HG03064 (cell line): Measurements from ENCODE around the gene JAK3.

Experiments used
- ATAC-seq: cut with Tn5 transposase; IDR thresholded peaks from one replicate; pipeline ENCODE4 v1.9.1; 2021; ENCODE audit warnings: low read depth; ENCODE audit not compliant: unreplicated experiment

Gene JAK3

DNA sequence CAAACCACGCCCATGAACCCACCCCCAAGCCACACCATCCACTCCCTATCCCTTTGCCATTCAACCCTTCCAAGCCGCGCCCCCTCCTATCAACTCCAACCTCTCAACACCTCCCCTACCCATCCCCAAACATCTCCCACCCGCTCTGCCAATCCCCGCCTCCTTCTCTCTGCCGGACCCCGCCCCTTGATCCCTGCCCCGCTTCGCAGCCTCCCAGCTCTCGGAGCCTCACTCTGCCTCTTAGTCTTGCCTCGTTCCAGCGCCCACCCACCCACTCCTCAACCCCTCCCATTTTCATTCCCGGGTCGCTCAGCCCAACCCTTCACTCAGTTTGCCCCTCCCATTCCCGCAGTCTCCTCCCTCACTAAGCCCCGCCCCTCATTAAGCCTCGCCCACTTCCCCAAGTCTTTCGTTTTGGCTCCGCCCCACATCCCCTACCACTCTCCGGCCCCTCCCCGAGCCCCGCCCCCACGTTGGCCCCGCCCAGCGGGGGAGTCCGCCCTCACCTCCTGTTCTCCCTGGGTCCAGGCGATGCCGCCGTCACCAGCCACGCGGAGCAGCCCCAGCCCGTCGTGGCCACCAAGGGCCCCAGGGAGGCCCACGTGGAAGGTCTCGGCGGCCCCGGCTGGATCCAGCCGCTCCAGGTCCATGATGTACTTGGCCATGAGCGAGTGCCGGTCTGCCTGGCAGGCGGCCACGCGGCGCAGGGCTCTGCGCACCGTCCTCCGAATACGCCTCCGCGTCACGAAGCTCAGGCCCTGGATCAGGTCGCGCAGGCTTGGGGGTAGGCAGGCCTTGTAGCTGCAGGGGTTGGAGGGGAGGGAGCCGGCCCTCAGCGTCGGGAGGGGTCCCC is 5.7 kb downstream of the JAK3 start:
- ATAC-seq, result no peak

DNA sequence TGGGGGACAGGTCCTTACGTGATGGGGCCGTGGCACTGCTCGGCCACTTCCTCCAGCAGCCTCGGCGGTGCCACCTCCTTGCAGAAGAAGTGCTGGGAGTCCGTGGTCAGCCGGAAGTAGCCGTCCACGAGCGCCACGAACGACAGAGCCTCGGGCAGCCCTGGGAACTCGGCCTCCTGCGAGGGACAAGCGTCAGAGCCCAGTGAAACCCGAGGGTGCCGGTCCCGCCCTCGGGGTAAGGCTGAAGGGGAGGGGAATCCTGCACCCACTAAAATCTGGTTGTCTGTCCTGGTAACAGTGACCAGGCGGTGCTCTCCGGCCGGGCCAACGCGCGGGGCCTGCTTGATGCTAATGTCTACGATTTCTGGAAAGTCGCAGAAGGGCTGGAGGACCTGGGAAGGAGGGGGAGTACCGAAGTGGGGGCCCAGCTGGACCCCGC is 6.4 kb downstream of the JAK3 start:
- ATAC-seq, result no peak

DNA sequence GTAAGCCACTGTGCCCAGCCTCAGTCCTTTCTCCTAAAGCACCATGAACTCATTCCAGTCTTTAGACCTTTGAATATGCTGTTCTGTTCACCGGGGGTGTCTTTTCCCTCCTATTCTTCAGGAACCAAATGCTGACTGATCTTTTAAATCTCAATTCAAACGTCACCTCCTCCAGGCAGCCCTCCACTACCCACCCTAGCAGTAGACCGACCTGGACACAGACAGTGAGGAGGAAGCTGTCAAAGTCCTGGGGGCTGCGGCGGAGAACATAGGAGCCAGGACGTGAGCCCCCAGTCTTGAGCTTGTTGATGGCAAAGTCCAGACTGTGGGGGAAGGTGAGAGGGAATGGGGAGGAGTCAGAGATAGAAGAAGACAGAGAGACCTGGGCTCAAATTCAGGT is 7.8 kb downstream of the JAK3 start:
- ATAC-seq, result no peak

DNA sequence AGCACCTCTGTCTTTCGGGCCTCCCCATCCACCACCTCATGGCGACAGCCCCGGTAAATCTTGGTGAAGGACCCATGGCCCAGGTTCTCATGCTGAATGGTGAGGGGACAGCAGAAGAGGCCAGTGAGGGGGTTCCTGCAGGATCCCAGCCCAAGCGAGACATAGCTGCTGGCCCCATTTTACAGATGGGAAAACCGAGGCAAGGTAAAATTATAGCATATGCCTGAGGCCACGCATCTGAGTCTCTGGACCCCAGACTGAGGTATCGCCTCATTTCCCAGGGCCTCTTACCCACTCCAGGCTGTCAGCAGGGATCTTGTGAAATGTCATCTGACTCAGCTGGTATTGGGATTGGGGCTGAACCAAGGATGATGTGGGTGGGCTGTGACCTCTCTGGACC is 9.8 kb downstream of the JAK3 start:
- no peak for ATAC-seq

DNA sequence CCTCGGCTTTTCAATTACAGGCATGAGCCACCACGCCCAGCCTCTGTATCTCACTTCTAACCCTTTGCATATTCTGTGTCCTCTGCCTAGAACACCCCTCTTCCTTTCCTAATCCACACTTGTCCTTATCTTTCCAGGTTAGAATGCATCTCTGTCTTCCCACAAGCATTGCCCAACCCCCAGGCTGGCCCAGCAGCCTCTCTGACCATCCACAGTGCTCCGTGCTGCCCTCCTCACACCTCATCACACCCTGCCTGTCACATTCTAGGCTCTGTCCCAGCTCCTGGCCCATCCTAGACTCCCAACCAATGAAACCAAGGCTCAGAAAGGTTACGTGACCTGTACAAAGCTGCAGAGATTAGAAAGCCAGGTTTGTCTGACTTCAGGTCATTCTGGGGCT is 11.3 kb downstream of the JAK3 start:
- ATAC-seq, result no peak

DNA sequence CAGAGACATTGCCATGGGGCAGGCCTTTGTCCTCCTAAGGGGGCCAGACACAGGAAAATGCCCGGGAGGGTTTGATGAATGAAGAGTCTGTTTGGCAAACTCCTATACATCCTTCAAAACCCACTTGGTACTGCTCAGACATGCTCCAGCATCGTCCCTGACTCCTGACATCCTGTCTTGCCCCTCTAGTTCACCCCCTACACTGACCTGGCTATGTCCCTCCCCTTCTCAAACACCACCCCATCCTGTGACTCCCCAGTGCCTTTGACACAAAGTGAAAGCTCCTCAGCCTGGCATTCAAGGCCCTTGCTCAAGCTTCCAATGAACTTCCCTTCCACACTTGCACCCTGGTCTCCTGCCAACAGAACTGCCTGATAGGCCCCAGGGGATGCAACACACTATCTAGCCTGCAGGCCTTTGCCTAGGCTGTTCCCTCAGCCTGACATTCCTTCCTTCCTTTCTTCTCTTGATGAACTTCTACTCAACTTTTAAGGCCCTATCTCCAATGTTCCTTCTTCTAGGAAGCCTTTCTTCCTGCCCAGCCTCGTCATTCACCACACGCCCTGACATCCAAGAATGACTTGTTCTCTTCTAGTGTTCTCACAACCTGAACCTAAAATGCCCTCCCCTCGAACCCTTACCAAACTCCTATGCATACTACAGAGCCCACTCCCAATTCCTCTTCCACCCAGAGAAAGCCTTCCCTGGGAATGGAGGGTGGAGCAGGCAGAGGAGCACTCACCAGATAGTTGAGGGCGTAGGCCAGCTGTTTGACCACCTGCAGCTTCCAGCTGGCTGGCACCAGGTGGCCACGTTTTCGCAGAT is 12.4 kb downstream of the JAK3 start:
- ATAC-seq, result no peak

DNA sequence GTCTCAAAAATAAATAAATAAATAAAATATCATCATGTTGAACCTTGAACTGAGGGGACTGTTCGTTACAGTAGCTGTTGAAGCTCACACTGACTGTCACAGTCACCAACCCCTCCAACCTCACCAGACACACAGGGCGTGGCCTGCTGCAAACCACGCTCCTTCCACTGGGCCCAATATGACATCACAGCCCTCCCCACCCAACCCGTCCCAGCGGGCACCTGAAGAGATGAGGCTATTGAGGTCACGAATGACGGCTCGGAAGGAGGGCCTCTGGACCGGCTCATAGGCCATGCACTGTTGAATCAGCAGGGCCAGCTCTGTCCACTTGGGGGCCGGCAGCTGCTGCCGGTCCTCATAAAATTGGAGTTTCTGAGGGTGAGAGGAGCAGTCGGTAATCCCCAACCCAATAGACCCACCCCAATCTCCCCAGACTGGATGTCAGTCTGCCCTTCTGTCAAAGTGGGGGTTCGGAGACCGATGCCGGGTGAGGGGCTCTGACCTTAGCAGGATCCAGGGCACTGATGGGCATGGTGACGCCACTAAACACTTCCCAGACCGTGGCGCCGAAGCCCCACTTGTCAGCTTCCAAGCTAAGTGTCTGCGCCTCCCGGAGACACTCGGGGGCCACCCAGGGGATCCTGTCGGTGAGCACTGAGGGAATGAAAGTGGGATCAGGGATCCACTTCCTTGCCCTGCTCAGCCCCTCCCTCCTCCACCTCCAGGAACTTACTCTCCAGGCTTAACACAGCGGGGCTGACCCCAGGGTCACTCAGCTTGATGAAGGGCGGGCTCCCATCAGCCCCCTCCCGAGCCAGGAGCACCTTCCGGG is 13.2 kb downstream of the JAK3 start:
- no peak for ATAC-seq

DNA sequence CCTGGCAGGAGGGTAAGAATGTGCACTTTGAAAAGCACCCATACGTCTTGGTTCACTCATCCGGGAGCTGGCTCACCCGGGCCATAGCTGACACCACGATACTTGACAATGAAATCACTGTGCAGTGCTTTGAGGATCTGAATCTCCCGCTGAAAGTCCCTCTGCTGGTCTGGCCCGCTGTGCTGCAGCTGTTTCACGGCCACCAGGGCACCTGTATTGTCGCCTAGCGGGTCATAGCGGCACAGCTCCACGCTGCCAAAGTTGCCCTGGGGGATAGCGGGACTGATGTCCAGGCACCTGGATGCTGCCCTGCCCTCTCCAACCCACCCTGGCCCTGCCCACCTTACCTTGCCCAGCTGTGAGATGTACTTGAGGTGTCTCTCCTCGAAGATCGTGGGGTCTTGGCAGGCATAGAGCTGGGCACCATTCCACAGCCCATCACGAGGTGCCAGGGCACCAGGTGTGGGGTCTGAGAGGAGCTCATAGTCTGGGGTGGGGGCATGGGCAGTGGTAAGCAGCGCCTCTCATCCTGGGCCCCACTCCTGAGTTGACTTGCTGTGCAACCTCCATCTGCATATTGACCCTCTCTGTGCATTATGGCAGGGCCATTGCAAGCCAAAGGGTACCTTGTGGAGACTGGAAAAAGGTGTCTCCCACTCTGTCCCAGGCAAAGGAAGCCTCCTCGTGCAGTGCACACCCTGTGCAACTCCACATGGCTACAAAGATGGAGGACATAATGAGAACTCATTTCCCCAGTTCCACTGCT is 15.2 kb downstream of the JAK3 start:
- ATAC-seq, result no peak

DNA sequence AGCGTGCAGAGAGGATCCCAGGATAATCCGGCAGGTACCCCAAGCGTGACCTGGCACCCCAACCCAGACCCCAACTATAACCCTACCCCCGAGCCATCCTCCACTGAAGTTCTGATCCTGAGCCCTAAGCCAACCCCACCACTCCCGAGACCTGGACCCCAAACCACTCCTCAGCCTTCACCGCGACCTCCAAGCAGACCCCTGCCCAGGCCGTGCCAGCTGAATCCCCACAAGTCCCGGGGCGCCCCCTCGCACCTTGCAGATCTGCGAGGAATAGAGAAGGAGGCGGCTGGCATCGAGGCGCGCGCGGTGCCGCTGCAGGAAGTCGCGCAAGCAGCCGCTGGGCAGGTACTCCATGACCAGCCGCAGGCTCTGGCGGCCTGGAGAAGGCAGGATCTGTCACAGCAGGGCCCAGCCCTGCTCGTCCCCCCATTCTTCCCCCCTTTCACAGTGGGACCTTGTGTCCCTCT is 16.3 kb downstream of the JAK3 start:
- ATAC-seq, result no peak

DNA sequence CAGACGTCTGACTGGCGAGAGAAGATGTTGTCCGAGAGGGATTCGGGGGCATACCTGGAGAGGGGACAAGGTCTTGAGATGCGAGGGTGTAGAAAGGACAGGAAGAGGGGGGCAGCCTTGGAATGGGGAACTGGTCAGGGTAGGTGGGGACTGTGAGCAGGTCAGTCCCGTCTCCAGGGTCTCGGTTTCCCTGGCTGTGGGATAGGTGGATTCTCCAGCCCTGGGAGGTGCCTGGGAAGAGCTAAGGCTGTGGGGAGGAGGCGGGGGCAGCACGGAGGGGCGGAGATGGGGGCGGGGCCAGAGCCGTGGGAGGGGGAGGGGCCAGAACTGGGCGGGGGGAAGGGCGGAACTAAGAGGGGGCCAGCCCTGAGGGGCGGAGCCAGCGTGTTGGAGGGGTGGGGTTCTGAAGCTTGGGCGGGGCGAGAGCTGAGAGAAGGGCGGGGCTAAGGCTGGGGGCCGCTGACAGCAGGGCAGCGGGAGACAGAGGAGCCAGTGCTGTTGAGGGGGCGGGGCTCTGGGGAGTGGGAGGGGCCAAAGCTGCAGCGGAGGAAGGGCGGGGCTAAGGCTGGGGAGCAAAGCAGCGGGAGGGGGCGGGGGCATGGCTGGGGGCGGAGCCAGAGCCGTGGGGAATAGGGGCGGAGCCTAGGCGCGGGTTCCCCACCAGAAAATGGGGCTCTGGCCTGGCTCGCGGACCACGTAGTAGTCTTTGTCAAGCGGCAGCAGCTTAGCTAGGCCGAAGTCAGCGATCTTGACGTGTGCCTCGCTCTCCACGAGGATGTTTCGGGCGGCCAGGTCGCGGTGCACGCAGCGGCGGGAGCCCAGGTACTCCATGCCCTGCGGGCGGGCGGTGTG is 17.0 kb downstream of the JAK3 start:
- no peak for ATAC-seq

DNA sequence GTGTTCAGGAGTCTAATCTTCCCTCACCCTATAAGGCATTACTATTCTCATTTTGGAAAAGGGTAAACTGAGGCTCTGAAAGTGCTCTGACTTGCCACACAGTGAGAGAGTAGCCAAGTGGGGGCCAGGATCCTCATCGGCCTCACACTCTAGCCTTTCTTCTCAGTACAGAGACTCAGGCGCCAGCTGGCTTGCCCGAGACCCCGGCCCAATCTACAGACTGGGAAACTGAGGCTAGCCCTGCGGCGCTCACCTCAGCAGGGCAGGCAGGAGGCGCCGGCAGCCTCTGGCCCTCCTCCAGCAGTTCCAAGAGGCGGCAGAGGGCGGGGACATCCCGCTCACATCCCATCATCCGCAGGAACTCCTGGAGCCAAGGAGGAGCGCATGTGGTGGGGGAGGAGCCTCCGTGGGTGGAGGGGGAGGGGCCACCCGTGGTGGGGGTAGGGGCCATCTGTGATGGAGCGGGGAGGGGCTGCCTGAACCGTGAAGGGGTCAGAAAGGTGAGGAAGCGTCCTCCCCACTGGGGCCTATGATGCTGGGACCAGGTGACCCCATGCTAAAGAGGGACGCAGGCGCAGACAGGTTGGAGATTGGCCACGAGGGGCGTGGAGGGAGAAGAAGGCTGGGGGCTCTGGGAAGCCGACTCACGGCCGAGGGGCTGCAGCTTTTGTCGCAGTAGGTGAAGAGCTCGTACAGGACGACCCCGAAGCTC is 17.8 kb downstream of the JAK3 start:
- ATAC-seq, result no peak

DNA sequence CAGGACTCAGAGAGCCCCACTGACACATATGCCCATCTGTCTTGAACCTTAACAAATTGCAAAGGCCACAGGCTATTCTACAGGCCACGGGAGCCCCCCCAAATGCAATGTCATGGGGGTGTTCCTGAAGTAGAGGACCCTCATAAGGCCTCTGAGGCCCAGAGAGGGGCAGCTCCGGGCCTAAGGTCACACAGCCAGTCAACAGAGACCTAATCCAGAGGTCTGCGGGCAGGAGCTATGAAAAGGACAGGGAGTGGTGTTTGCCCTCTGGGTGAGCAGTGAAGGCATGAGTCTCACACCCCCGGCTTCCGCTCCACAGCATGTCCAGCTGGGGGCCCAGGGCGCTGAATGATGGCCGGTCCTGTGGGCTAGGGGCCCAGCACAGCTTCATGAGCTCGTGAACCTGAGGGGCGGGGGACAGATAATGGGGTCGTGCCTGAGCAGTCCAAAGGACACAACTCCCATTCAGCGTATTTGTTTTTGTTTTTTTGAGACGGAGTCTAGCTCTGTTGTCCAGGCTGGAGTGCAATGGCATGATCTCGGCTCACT is 21.2 kb downstream of the JAK3 start:
- no peak for ATAC-seq

DNA sequence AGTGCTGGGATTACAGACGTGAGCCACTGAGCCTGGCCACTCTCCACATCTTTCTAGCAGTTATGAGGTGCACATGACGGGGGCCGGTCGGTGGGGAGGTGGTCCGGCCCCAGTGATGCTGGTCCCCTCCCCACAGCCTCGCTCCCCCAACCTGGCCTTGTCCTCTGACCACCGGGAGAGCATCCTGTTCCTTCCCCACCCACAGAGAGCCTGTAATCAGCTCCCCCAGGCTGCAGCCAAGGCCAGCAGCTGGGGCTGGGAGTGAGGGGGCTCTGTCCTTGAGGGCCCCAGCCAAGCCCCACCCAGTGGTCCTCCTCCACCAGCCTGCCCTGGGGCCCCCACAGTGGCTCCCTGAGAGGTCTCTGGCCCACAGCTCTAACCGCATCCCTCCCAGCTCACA is 23.4 kb downstream of the JAK3 start:
- no peak for ATAC-seq

DNA sequence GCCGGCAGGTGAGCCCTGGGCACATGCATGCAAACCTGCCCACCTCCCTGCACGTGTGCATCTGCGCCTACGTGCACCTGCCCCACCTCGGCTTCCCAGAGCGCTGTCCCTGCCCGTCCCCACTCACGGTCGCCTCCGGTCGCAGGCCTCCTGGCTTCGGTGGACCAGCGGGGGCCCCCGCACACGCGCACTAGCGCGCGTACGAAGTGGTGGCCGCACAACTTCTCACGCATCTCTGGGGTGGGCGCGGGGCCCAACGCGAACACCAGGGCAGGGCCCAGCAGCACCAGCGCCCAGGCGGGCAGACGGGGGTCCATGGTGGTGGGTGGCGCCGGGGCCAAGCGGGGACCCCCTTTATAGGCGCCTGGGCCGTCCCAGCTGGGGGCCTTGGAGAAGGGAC is 26.6 kb downstream of the JAK3 start, which contains the start of gene INSL3:
Gene INSL3 (minus strand): TSS at position 330 of the 400 bp plus-strand sequence. CDS start 13 bp downstream, at position 317.
- ATAC-seq, result no peak

DNA sequence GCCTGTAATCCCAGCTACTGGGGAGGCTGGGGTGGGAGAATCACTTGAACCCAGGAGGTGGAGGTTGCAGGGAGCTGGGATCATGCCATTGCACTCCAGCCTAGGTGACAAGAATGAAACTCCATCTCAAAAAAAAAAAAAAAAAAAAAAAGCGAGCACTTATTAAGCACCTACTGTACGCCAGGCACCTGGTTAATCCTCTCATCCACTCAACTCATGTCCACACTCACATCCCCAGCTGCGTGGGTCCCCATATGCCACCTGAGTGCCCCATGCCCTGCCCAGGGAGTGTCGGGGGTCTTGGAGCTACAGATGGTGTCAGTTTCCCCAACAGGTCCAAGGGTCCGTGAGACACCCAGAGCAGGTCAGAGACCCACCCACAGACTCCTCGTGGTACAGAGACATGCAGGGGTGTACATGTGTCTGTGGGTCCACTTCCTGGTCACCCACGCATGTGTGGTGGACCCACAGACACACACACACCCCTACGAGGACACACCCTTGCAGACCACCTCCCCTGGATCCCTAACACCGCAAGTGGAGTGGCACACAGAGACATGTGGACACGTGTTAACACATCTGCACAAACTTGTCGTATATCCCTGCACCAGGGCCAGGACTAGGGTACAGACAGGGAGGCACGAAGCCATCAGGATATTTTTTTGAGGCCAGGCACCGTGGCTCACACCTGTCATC is 30.0 kb downstream of the JAK3 start:
- ATAC-seq, result no peak

DNA sequence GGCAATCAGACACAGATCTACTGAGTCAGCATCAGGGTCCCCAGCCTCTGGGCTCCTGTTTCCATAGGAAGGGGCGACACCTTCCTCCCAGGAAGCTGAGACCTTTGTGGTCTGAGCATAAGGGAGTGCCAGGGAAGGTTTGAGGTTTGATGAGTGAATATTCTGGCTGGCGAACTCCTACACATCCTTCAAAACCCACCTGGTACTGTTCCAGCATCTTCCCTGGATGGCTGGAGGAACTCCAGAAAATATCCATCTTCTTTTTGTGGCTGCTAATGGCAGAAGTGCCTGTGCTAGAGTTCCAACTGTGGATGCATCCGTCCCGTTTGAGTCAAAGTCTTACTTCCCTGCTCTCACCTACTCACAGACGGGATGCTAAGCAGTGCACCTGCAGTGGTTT is 35.7 kb downstream of the JAK3 start:
- no peak for ATAC-seq

DNA sequence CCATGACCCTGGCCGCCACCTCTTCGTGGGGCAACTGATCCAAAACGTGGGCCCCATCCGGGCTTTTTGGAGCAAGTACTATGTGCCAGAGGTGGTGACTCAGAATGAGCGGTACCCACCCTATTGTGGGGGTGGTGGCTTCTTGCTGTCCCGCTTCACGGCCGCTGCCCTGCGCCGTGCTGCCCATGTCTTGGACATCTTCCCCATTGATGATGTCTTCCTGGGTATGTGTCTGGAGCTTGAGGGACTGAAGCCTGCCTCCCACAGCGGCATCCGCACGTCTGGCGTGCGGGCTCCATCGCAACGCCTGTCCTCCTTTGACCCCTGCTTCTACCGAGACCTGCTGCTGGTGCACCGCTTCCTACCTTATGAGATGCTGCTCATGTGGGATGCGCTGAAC is 36.1 kb downstream of the JAK3 start:
- no peak for ATAC-seq

DNA sequence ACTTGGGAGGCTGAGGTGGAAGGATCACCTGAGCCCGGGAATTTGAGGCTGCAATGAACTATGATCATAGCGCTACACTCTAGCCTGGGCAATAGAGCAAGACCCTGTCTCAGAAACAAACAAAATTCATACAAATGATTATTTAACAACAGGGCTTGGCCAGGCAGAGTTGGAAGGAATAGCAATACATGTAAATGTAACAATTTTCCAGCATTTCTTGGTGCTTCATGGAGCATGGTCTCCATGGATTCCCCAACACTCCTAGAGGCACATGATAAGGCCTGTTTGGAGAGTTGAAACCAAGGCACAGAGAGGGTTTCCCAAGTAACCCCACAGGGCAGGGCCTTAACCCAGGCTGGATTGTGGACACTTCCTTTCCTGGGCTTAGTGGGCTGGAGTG is 36.7 kb downstream of the JAK3 start:
- no peak for ATAC-seq
